HepG2 (cell line): Measurements from ENCODE around the gene RPTOR. TPM values are rescaled to one million over a fixed set of nuclear protein-coding genes. Genes with fewer than 3 reads are reported as not detected.

Source experiments
- NRL ChIP-seq: sonication (generic); formaldehyde crosslinking; IDR thresholded peaks from 2 replicates; pipeline ENCODE4 v1.5.0; 2020; ENCODE audit warnings: missing genetic modification reagents, mild to moderate bottlenecking, moderate library complexity, borderline replicate concordance
- TGIF2 ChIP-seq: IDR thresholded peaks from 2 replicates; pipeline ENCODE4 v1.6.1; 2016; ENCODE audit warnings: control low read depth, missing compliant biosample characterization
- TRIM24 ChIP-seq: sonication (generic); formaldehyde crosslinking; IDR thresholded peaks from 2 replicates; pipeline ENCODE4 v1.8.0; 2022; ENCODE audit warnings: mild to moderate bottlenecking, missing genetic modification reagents
- ZNF333 ChIP-seq: sonication (generic); formaldehyde crosslinking; IDR thresholded peaks from 2 replicates; pipeline ENCODE4 v1.4.0; 2020; ENCODE audit warnings: mild to moderate bottlenecking, missing genetic modification reagents, borderline replicate concordance
- polyA plus RNA-seq, 8 experiments: library from polyadenylated mRNA; depleted of rRNA in 3 of 8; stranded (reverse) in 7 of 8; unstranded in 1 of 8; fragments of >200 nt; fragmentation: Illumina TruSeq in 4 of 8; extraction: Trizol in 4 of 8; gene quantifications; 2 replicates each; pipeline versions ENCODE4 v1.2.1 to v1.2.3, GENCODE V29; 2011 to 2016; ENCODE audit warnings: low read depth in 4 of 8, missing spikeins in 1 of 8, mixed read lengths in 1 of 8; ENCODE audit not compliant: insufficient read depth in 1 of 8
- total RNA-seq, 5 experiments: library from RNA; depleted of rRNA; stranded (reverse); fragments of >200 nt; fragmentation: Illumina TruSeq; extraction: Trizol; gene quantifications; 2 replicates each; pipeline ENCODE4 v1.2.3, GENCODE V29; 2016; ENCODE audit warnings: low read depth in 1 of 5
- TF ChIP-seq, protein P1 (sequence below): sonication (generic); formaldehyde crosslinking; IDR thresholded peaks from 2 replicates; pipeline ENCODE4 v1.9.0; 2022; ENCODE audit warnings: low read depth, missing genetic modification reagents
- TF ChIP-seq, protein P2 (sequence below): sonication (generic); formaldehyde crosslinking; IDR thresholded peaks from 2 replicates; pipeline ENCODE4 v1.4.0; 2020; ENCODE audit warnings: missing genetic modification reagents, borderline replicate concordance
- TF ChIP-seq, protein P3 (sequence below): sonication (generic); formaldehyde crosslinking; IDR thresholded peaks from 2 replicates; pipeline ENCODE4 v1.8.1; 2023; ENCODE audit warnings: mild to moderate bottlenecking, moderate library complexity, missing genetic modification reagents
- TF ChIP-seq, protein P4 (sequence below): sonication (generic); formaldehyde crosslinking; IDR thresholded peaks from 2 replicates; pipeline ENCODE4 v1.4.0; 2020; ENCODE audit warnings: low read depth, mild to moderate bottlenecking, missing genetic modification reagents
- TF ChIP-seq, protein P5 (sequence below): sonication (generic); formaldehyde crosslinking; conservative IDR thresholded peaks from 2 replicates; pipeline ENCODE4 v1.8.0; 2022; ENCODE audit warnings: mild to moderate bottlenecking, moderate library complexity, missing genetic modification reagents
- TF ChIP-seq, protein P6 (sequence below): sonication (generic); formaldehyde crosslinking; IDR thresholded peaks from 2 replicates; pipeline ENCODE4 v1.4.0; 2020; ENCODE audit warnings: mild to moderate bottlenecking, missing genetic modification reagents
- TF ChIP-seq, protein P7 (sequence below): sonication (generic); formaldehyde crosslinking; IDR thresholded peaks from 2 replicates; pipeline ENCODE4 v1.4.0; 2020; ENCODE audit warnings: missing genetic modification reagents

The RPTOR gene
- total and polyA plus RNA-seq, 2 of the 13 experiments (the other 11 are each of a cell fraction or from before 2014, with no cell fraction given), result 6.6 to 25.3 TPM

DNA sequence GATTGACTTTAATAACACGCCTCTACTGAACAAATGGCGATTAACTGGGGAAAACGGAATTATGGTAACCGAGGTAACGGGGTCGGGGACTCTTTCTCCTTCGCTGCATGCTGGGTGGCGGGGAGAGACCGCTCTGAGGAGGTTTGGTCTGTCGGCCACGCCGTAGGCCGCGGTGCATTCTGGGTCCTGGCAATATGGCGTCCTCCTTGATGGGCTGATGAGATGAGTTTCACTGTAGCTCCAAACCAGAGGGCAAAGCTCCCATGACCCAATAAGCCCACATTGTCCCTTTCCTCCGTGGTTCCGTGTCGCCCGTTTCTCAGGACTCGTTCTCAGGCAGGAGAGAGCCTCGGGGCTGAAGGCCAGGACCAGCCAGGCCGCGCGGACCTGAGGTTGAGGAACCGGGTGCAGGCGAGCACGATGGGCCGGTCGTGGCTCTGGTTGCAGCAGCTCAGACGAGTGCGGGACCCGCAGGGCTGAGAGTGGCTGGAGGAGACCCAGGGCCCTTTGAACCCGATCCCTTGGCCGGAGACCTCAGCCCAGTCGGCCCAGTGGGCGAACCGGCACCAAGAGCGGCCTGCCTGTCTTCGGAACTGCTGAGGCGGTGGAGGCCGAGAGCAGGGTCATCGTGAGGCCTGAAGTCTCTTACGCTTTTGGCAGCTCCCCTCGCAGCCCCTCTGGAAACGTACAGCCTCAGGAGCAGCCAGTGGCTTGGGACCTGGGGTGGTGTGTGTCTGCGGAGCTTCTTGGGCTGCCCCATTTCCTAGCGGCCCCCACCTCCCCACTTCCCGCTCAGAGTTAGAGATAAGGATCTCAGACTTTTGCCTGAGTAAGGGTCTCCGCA lies at the start of gene RPTOR (continued):
- TF ChIP-seq, protein P1, sequence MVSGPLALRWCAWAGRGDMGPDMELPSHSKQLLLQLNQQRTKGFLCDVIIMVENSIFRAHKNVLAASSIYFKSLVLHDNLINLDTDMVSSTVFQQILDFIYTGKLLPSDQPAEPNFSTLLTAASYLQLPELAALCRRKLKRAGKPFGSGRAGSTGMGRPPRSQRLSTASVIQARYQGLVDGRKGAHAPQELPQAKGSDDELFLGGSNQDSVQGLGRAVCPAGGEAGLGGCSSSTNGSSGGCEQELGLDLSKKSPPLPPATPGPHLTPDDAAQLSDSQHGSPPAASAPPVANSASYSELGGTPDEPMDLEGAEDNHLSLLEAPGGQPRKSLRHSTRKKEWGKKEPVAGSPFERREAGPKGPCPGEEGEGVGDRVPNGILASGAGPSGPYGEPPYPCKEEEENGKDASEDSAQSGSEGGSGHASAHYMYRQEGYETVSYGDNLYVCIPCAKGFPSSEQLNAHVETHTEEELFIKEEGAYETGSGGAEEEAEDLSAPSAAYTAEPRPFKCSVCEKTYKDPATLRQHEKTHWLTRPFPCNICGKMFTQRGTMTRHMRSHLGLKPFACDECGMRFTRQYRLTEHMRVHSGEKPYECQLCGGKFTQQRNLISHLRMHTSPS (CRISPR knock-in tag), result 0 out of 2 replicates have a peak, but pooled peaks have one; percentile 31
- TF ChIP-seq, protein P2, sequence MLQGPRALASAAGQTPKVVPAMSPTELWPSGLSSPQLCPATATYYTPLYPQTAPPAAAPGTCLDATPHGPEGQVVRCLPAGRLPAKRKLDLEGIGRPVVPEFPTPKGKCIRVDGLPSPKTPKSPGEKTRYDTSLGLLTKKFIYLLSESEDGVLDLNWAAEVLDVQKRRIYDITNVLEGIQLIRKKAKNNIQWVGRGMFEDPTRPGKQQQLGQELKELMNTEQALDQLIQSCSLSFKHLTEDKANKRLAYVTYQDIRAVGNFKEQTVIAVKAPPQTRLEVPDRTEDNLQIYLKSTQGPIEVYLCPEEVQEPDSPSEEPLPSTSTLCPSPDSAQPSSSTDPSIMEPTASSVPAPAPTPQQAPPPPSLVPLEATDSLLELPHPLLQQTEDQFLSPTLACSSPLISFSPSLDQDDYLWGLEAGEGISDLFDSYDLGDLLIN (CRISPR knock-in tag), result 0 out of 2 replicates have a peak, but pooled peaks have one; percentile 56
- TF ChIP-seq NRL (CRISPR knock-in tag), result peak; percentile 97; the same call in 1 of the 2 replicates
- TF ChIP-seq, protein P3, sequence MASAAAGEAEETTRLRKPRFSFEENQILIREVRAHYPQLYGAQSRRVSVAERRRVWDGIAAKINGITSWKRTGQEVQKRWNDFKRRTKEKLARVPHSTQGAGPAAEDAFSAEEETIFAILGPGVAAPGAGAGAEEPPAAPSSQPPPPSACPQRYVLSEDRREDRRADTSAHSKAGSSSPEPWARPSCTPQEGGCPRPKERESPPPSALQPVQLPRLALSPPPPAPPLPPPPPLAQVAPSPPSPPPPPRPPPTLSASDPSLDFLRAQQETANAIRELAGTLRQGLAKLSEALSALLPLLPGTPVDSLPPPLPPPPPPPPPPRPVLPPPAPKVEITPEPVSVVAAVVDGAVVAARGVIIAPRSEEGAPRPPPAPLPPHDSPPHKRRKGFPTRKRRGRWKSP (CRISPR knock-in tag), result peak; percentile 68; the same call in 1 of the 2 replicates
- peak; percentile 92; the same call in 1 of the 2 replicates for TF ChIP-seq ZNF333 (CRISPR knock-in tag)
- peak; percentile 72; the same call in 1 of the 2 replicates for TF ChIP-seq TGIF2 (CRISPR knock-in tag)
- TF ChIP-seq, protein P4, sequence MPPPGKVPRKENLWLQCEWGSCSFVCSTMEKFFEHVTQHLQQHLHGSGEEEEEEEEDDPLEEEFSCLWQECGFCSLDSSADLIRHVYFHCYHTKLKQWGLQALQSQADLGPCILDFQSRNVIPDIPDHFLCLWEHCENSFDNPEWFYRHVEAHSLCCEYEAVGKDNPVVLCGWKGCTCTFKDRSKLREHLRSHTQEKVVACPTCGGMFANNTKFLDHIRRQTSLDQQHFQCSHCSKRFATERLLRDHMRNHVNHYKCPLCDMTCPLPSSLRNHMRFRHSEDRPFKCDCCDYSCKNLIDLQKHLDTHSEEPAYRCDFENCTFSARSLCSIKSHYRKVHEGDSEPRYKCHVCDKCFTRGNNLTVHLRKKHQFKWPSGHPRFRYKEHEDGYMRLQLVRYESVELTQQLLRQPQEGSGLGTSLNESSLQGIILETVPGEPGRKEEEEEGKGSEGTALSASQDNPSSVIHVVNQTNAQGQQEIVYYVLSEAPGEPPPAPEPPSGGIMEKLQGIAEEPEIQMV (CRISPR knock-in tag), result peak; percentile 91
- TF ChIP-seq, protein P5, sequence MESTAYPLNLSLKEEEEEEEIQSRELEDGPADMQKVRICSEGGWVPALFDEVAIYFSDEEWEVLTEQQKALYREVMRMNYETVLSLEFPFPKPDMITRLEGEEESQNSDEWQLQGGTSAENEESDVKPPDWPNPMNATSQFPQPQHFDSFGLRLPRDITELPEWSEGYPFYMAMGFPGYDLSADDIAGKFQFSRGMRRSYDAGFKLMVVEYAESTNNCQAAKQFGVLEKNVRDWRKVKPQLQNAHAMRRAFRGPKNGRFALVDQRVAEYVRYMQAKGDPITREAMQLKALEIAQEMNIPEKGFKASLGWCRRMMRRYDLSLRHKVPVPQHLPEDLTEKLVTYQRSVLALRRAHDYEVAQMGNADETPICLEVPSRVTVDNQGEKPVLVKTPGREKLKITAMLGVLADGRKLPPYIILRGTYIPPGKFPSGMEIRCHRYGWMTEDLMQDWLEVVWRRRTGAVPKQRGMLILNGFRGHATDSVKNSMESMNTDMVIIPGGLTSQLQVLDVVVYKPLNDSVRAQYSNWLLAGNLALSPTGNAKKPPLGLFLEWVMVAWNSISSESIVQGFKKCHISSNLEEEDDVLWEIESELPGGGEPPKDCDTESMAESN (CRISPR knock-in tag), result peak; percentile 90
- TF ChIP-seq, protein P6, sequence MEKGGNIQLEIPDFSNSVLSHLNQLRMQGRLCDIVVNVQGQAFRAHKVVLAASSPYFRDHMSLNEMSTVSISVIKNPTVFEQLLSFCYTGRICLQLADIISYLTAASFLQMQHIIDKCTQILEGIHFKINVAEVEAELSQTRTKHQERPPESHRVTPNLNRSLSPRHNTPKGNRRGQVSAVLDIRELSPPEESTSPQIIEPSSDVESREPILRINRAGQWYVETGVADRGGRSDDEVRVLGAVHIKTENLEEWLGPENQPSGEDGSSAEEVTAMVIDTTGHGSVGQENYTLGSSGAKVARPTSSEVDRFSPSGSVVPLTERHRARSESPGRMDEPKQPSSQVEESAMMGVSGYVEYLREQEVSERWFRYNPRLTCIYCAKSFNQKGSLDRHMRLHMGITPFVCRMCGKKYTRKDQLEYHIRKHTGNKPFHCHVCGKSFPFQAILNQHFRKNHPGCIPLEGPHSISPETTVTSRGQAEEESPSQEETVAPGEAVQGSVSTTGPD (CRISPR knock-in tag), result no peak
- TF ChIP-seq TRIM24 (CRISPR knock-in tag), result no peak
- TF ChIP-seq, protein P7, sequence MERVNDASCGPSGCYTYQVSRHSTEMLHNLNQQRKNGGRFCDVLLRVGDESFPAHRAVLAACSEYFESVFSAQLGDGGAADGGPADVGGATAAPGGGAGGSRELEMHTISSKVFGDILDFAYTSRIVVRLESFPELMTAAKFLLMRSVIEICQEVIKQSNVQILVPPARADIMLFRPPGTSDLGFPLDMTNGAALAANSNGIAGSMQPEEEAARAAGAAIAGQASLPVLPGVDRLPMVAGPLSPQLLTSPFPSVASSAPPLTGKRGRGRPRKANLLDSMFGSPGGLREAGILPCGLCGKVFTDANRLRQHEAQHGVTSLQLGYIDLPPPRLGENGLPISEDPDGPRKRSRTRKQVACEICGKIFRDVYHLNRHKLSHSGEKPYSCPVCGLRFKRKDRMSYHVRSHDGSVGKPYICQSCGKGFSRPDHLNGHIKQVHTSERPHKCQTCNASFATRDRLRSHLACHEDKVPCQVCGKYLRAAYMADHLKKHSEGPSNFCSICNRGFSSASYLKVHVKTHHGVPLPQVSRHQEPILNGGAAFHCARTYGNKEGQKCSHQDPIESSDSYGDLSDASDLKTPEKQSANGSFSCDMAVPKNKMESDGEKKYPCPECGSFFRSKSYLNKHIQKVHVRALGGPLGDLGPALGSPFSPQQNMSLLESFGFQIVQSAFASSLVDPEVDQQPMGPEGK (CRISPR knock-in tag), result peak; percentile 80
